PC-3 (cell line): ENCODE measurements around the gene FAM118B. TPM values are rescaled to one million over a fixed set of nuclear protein-coding genes. Genes with fewer than 3 reads are reported as not detected.

Experiments
- ATAC-seq: fragments of 200-7000 bp; cut with Tn5 transposase; 2 replicates; pipeline ENCODE4 v1.9.1; 2020; ENCODE audit warnings: mild to moderate bottlenecking, moderate library complexity
- BruUV-seq: library from RNA; stranded (reverse); fragments of 400-500 nt; replicated peaks from 2 replicates; lab custom pipeline; 2021; lab: Mats Ljungman, UMichigan
- CTCF ChIA-PET: fragments of 300-600 bp; sonication (Branson Sonifier 250); formaldehyde crosslinking; loops from one replicate; lab custom pipeline; 2022; ENCODE audit warnings: antibody characterized with exemption; lab: Charles Lee
- POLR2A ChIA-PET: fragments of 300-600 bp; sonication (Branson Sonifier 250); formaldehyde crosslinking; loops from one replicate; lab custom pipeline; 2022; ENCODE audit warnings: antibody characterized with exemption; ENCODE audit not compliant: unreplicated experiment; lab: Charles Lee
- DNase-seq: peaks from one replicate; pipeline ENCODE4 v3.0.0-alpha.2; 2015
- H2AFZ ChIP-seq: fragments of 300-600 bp; sonication (generic); 2 replicates; pipeline ENCODE4 v1.6.0; 2016; ENCODE audit warnings: antibody characterized with exemption, low read length
- H3F3A ChIP-seq: fragments of 300-600 bp; sonication (generic); one replicate; pipeline ENCODE4 v1.6.0; 2017; ENCODE audit warnings: antibody characterized with exemption, low read length, control low read depth, mild to moderate bottlenecking; ENCODE audit not compliant: unreplicated experiment
- H3K27ac ChIP-seq: fragments of 300-600 bp; sonication (generic); 2 replicates; pipeline ENCODE4 v1.5.1; 2016; ENCODE audit warnings: mild to moderate bottlenecking, low read length
- H3K27me3 ChIP-seq: fragments of 300-600 bp; sonication (generic); 2 replicates; pipeline ENCODE4 v1.6.1; 2016; ENCODE audit warnings: low read length, mixed read lengths
- H3K36me3 ChIP-seq: fragments of 300-600 bp; sonication (generic); 2 replicates; pipeline ENCODE4 v1.6.1; 2016; ENCODE audit warnings: low read depth, mixed run types, low read length, mixed read lengths
- H3K4me1 ChIP-seq: fragments of 300-600 bp; sonication (generic); 2 replicates; pipeline ENCODE4 v1.5.1; 2016; ENCODE audit warnings: low read length; ENCODE audit not compliant: insufficient read depth
- H3K4me2 ChIP-seq: fragments of 300-600 bp; sonication (generic); 2 replicates; pipeline ENCODE4 v1.6.0; 2016; ENCODE audit warnings: low read length
- H3K4me3 ChIP-seq: fragments of 300-600 bp; sonication (generic); 2 replicates; pipeline ENCODE4 v1.5.1; 2016; ENCODE audit warnings: mild to moderate bottlenecking, low read length, mixed read lengths
- H3K79me2 ChIP-seq: fragments of 300-600 bp; sonication (generic); 2 replicates; pipeline ENCODE4 v1.6.1; 2017; ENCODE audit warnings: low read length, mixed read lengths
- H3K9ac ChIP-seq: fragments of 300-600 bp; sonication (generic); 2 replicates; pipeline ENCODE4 v1.6.0; 2016; ENCODE audit warnings: mild to moderate bottlenecking, low read length
- H3K9me2 ChIP-seq: fragments of 300-600 bp; sonication (generic); replicated peaks from 2 replicates; pipeline ENCODE4 v1.6.1; 2016; ENCODE audit warnings: mixed run types, low read length, mixed read lengths
- H3K9me3 ChIP-seq: fragments of 300-600 bp; sonication (generic); 2 replicates; pipeline ENCODE4 v1.6.1; 2016; ENCODE audit warnings: low read length, mixed read lengths
- H4K20me1 ChIP-seq: fragments of 300-600 bp; sonication (generic); 2 replicates; pipeline ENCODE4 v1.6.1; 2016; ENCODE audit warnings: low read length, mixed read lengths
- CTCF ChIP-seq: fragments of 300-600 bp; sonication (generic); conservative IDR thresholded peaks from 2 replicates; pipeline ENCODE4 v1.5.1; 2017; ENCODE audit warnings: antibody characterized with exemption, low read depth, mild to moderate bottlenecking, low read length
- EZH2 ChIP-seq: fragments of 300-600 bp; sonication (generic); IDR thresholded peaks from one replicate; pipeline ENCODE4 v1.6.1; 2017; ENCODE audit warnings: antibody characterized with exemption, mild to moderate bottlenecking, low read length; ENCODE audit not compliant: unreplicated experiment
- EZH2phosphoT487 ChIP-seq: fragments of 300-600 bp; sonication (generic); IDR thresholded peaks from 2 replicates; pipeline ENCODE4 v1.6.1; 2018; ENCODE audit warnings: mild to moderate bottlenecking, antibody characterized with exemption, low read length, borderline replicate concordance
- intact Hi-C: fragments of 100-400 bp; cut with micrococcal nuclease; formaldehyde crosslinking; loops from 2 replicates; pipeline ENCODE4 v1.9.0; 2023
- total RNA-seq: library from RNA; depleted of rRNA; stranded (reverse); fragments of >200 nt; gene quantifications from 2 replicates; pipeline ENCODE4 v1.2.3, GENCODE V29; 2014

Gene FAM118B
- total RNA-seq, 1 experiment from 2014 or later = 24.3 TPM

DNA sequence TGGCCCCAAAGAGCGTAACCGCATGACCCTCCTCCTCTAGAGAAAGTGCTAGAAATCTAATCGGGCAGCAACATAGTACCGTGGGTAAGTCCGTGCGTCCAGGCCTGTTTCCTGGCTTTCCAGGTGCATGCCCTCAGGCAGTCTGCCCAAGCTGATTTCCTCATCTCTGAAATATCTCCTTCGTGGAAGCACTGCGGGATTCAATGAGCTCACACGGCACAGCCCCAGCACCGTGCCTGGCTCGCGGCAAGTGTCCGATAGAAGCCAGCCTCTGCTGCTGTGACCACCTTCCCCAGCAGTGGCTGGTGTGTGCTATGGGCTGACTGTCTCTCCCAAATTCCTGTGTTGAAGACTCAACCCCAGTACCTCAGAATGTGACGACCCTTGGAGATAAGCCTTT, 20.8 kb upstream of the FAM118B start:
- no peaks in the 10 kb centered on the region for H3K9me3 ChIP-seq
- peaks cover 36% of the 10 kb centered on the region for H3K36me3 ChIP-seq
- no peaks in the 10 kb centered on the region for H3K4me1 ChIP-seq
- ChIA-PET CTCF (no interaction called here), POLR2A (no interaction called here)
- no peak overlapping the region for H2AFZ ChIP-seq
- no peak for DNase-seq
- no peaks in the 10 kb centered on the region for H3K79me2 ChIP-seq
- H4K20me1 ChIP-seq = peaks cover 4% of the 10 kb centered on the region; the same call in 1 of the 2 replicates
- no peak for ATAC-seq
- no TSS peak for BruUV-seq
- no peak overlapping the region for H3K27ac ChIP-seq
- no peak overlapping the region for H3K4me3 ChIP-seq
- H3K4me2 ChIP-seq = no peak overlapping the region
- H3F3A ChIP-seq = no peaks in the 10 kb centered on the region
- intact Hi-C loops = loop anchor here (5.0 kb wide), 1 partner anchor 58 kb away; no protein-coding TSS in a partner anchor
- H3K27me3 ChIP-seq = no peaks in the 10 kb centered on the region
- H3K9ac ChIP-seq = no peak overlapping the region
- H3K9me2 ChIP-seq = no peaks in the 10 kb centered on the region
- TF ChIP-seq EZH2 (no peak), EZH2phosphoT487 (no peak), CTCF (no peak)

DNA sequence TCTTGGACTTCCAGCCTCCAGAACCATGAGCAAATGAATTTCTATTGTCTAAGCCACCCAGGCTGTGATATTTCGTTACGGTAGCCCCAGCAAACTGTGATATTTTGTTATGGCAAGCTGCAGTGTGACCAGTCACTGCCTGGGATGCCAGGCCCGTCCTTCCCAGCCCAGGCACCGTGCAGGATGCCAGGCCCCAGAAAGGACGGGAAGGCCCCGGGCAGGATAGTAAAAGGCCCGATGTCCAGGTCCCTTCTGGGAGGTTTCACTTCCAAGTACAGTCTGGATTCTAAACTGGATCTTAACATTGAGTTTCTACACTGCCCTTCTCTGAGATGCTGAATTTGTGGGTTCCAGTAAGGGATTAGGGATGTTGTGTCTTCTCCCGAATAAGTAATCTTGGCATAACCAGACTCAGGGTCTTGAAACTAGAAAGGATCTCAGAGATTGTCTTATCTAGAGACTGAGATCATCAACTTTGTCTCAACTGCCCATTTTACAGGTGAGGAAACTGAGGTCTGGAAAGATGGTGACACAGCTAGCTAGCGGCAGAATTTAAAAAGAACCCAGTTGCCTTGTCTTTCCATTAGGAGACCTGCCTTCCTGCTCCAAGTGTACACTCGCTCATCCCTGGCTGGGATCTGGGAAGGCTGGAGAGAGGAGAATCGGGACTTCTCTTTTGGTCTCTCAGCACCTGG, 20.1 kb upstream of the FAM118B start:
- no peak for ATAC-seq
- ChIA-PET CTCF (no interaction called here), POLR2A (no interaction called here)

More for the DNA sequence above, 20.1 kb upstream of the FAM118B start:
- no TSS peak for BruUV-seq
- peaks cover 4% of the 10 kb centered on the region; the same call in 1 of the 2 replicates for H4K20me1 ChIP-seq
- no peak overlapping the region for H3K9ac ChIP-seq
- H3K27me3 ChIP-seq = no peaks in the 10 kb centered on the region
- intact Hi-C loops = loop anchor here (5.0 kb wide), 1 partner anchor 59 kb away; no protein-coding TSS in a partner anchor
- no peaks in the 10 kb centered on the region for H3F3A ChIP-seq
- H3K4me2 ChIP-seq = no peak overlapping the region
- H3K36me3 ChIP-seq = peaks cover 36% of the 10 kb centered on the region
- H3K9me2 ChIP-seq = no peaks in the 10 kb centered on the region
- H3K79me2 ChIP-seq = no peaks in the 10 kb centered on the region
- H3K4me3 ChIP-seq = no peak overlapping the region
- H2AFZ ChIP-seq = no peak overlapping the region
- TF ChIP-seq EZH2phosphoT487 (no peak), CTCF (no peak), EZH2 (no peak)
- no peaks in the 10 kb centered on the region for H3K9me3 ChIP-seq
- no peaks in the 10 kb centered on the region for H3K4me1 ChIP-seq
- H3K27ac ChIP-seq = no peak overlapping the region
- no peak for DNase-seq
